H1 (cell line): ENCODE measurements around the gene SMARCD1. TPM values are rescaled to one million over a fixed set of nuclear protein-coding genes. Genes with fewer than 3 reads are reported as not detected.

Experiments
- CTCF ChIA-PET: fragments of 300-600 bp; sonication (Branson Sonifier 250); formaldehyde crosslinking; loops from one replicate; lab custom pipeline; 2021; ENCODE audit not compliant: partially characterized antibody; lab: Charles Lee
- POLR2A ChIA-PET: fragments of 300-600 bp; sonication (Branson Sonifier 250); formaldehyde crosslinking; loops from one replicate; lab custom pipeline; 2021; ENCODE audit warnings: inconsistent platforms; ENCODE audit not compliant: partially characterized antibody; lab: Charles Lee
- DNase-seq, 2 experiments: peaks; one replicate each; pipeline versions ENCODE4 v3.0.0 to v3.0.0-alpha.2; 2010 to 2022; ENCODE audit warnings: low spot score in 2 of 2, low read depth in 1 of 2, mixed read lengths in 1 of 2
- FAIRE-seq: peaks from 2 replicates; lab custom pipeline; 2011; peaks lifted over from hg19 to GRCh38; lab: Jason Lieb, UNC
- H2AFZ ChIP-seq: 2 replicates; pipeline ENCODE4 v1.8.1; 2012; ENCODE audit warnings: low read length, inconsistent platforms
- H2AK5ac ChIP-seq: 2 replicates; pipeline ENCODE4 v1.6.1; 2013; ENCODE audit warnings: low read depth, low read length
- H2BK120ac ChIP-seq: replicated peaks from 2 replicates; pipeline ENCODE3; 2013; ENCODE audit warnings: low read depth, low read length, inconsistent platforms
- H2BK12ac ChIP-seq: 2 replicates; pipeline ENCODE4 v1.6.1; 2013; ENCODE audit warnings: low read depth, low read length
- H2BK15ac ChIP-seq: 2 replicates; pipeline ENCODE4 v1.6.1; 2013; ENCODE audit warnings: low read length
- H2BK20ac ChIP-seq: 2 replicates; pipeline ENCODE4 v1.6.1; 2013; ENCODE audit warnings: low read length
- H2BK5ac ChIP-seq: 2 replicates; pipeline ENCODE4 v1.6.1; 2013; ENCODE audit warnings: low read depth, low read length
- H3K14ac ChIP-seq: 2 replicates; pipeline ENCODE4 v1.6.1; 2013; ENCODE audit warnings: inconsistent platforms; ENCODE audit not compliant: insufficient read length
- H3K18ac ChIP-seq: 2 replicates; pipeline ENCODE4 v1.6.1; 2013; ENCODE audit warnings: low read length; ENCODE audit errors: extremely low read depth
- H3K23ac ChIP-seq: 2 replicates; pipeline ENCODE4 v1.6.1; 2013; ENCODE audit warnings: inconsistent platforms; ENCODE audit not compliant: insufficient read length
- H3K23me2 ChIP-seq: 2 replicates; pipeline ENCODE4 v1.6.1; 2013; ENCODE audit warnings: low read depth, low read length
- H3K27ac ChIP-seq: 2 replicates; pipeline ENCODE4 v1.6.1; 2011; ENCODE audit warnings: low read depth, low read length, inconsistent platforms
- H3K27me3 ChIP-seq, 4 experiments: replicated peaks in 1 of 4; 1 replicate in 1 of 4; 2 replicates in 3 of 4; pipeline versions ENCODE4 v1.6.1 to v1.8.1; 2011 to 2013; ENCODE audit warnings: low read length in 3 of 4, mild to moderate bottlenecking in 3 of 4, inconsistent platforms in 2 of 4, mixed read lengths in 2 of 4, moderate library complexity in 1 of 4; ENCODE audit not compliant: control insufficient read depth in 3 of 4, insufficient read depth in 3 of 4; ENCODE audit errors: extremely low read depth in 1 of 4
- H3K36me3 ChIP-seq, 4 experiments: 2 replicates each; pipeline versions ENCODE4 v1.6.1 to v1.8.1; 2011 to 2013; ENCODE audit warnings: mild to moderate bottlenecking in 4 of 4, low read length in 3 of 4, moderate library complexity in 2 of 4, control low read depth in 1 of 4, inconsistent platforms in 1 of 4; ENCODE audit not compliant: insufficient read depth in 4 of 4, control insufficient read depth in 2 of 4
- H3K4ac ChIP-seq: replicated peaks from 2 replicates; pipeline ENCODE3; 2013; ENCODE audit warnings: low read length, low read depth, mixed read lengths, inconsistent platforms; ENCODE audit not compliant: insufficient read length
- H3K4me1 ChIP-seq, 4 experiments: replicated peaks in 1 of 4; 1 replicate in 1 of 4; 2 replicates in 3 of 4; pipeline versions ENCODE4 v1.6.1 to v1.8.1; 2011 to 2013; ENCODE audit warnings: low read length in 3 of 4, inconsistent platforms in 2 of 4, mixed read lengths in 1 of 4; ENCODE audit not compliant: insufficient read depth in 4 of 4, control insufficient read depth in 3 of 4
- H3K4me2 ChIP-seq, 2 experiments: 2 replicates each; pipeline versions ENCODE4 v1.6.1 to v1.8.1; 2011 to 2013; ENCODE audit warnings: low read depth in 2 of 2, low read length in 2 of 2, control low read depth in 1 of 2, inconsistent platforms in 1 of 2, mild to moderate bottlenecking in 1 of 2; ENCODE audit not compliant: insufficient read depth in 1 of 2
- H3K4me3 ChIP-seq, 4 experiments: fragments of 200-600, 300-600 bp in 1 of 4; sonication (generic), shearing (Covaris generic), sonication (Bioruptor Twin) in 1 of 4; 2 replicates each; pipeline versions ENCODE4 v1.5.1 to v1.8.1; 2011 to 2016; ENCODE audit warnings: low read length in 4 of 4, low read depth in 3 of 4, control low read depth in 2 of 4, inconsistent platforms in 2 of 4, mild to moderate bottlenecking in 2 of 4, mixed read lengths in 1 of 4, moderate library complexity in 1 of 4; ENCODE audit not compliant: insufficient read depth in 2 of 4; ENCODE audit errors: extremely low read depth in 1 of 4
- H3K56ac ChIP-seq: replicated peaks from 2 replicates; pipeline ENCODE3; 2013; ENCODE audit warnings: low read depth, mild to moderate bottlenecking, mixed read lengths, low read length, inconsistent platforms; ENCODE audit not compliant: insufficient read length
- H3K79me1 ChIP-seq: 2 replicates; pipeline ENCODE4 v1.6.1; 2013; ENCODE audit warnings: low read depth, low read length, control low read depth
- H3K79me2 ChIP-seq, 2 experiments: 2 replicates each; pipeline versions ENCODE4 v1.6.1 to v1.8.1; 2012 to 2013; ENCODE audit warnings: low read length in 2 of 2, mild to moderate bottlenecking in 2 of 2, inconsistent platforms in 1 of 2; ENCODE audit not compliant: insufficient read depth in 2 of 2, control insufficient read depth in 1 of 2
- H3K9ac ChIP-seq, 4 experiments: replicated peaks in 1 of 4; 1 replicate in 1 of 4; 2 replicates in 3 of 4; pipeline versions ENCODE4 v1.6.1 to v1.8.1; 2011 to 2013; ENCODE audit warnings: low read depth in 3 of 4, low read length in 3 of 4, control low read depth in 2 of 4, mild to moderate bottlenecking in 2 of 4, moderate library complexity in 2 of 4, inconsistent platforms in 1 of 4; ENCODE audit errors: extremely low read depth in 1 of 4
- H3K9me3 ChIP-seq, 2 experiments: 2 replicates each; pipeline versions ENCODE4 v1.6.1 to v1.8.1; 2012 to 2013; ENCODE audit warnings: mild to moderate bottlenecking in 2 of 2, moderate library complexity in 2 of 2, control low read depth in 1 of 2, inconsistent platforms in 1 of 2, low read depth in 1 of 2, low read length in 1 of 2, mixed read lengths in 1 of 2; ENCODE audit not compliant: insufficient read depth in 2 of 2
- H4K20me1 ChIP-seq, 2 experiments: replicated peaks in 1 of 2; 2 replicates each; pipeline versions ENCODE3 to v1.8.1; 2011 to 2013; ENCODE audit warnings: inconsistent platforms in 2 of 2, low read length in 2 of 2, mild to moderate bottlenecking in 1 of 2; ENCODE audit not compliant: insufficient read depth in 2 of 2, control insufficient read depth in 1 of 2
- H4K5ac ChIP-seq: 2 replicates; pipeline ENCODE4 v1.6.1; 2013; ENCODE audit warnings: low read length, low read depth, mixed read lengths, inconsistent platforms; ENCODE audit not compliant: insufficient read length
- H4K8ac ChIP-seq: 2 replicates; pipeline ENCODE4 v1.8.0; 2013; ENCODE audit warnings: mild to moderate bottlenecking, moderate library complexity, low read length, inconsistent platforms; ENCODE audit not compliant: insufficient read depth; ENCODE audit errors: extremely low read depth
- H4K91ac ChIP-seq: replicated peaks from 2 replicates; pipeline ENCODE3; 2013; ENCODE audit warnings: low read length, mixed read lengths, inconsistent platforms; ENCODE audit not compliant: insufficient read length
- BACH1 ChIP-seq: IDR thresholded peaks from 2 replicates; pipeline ENCODE4 v1.6.1; 2012; ENCODE audit warnings: low read length, improper control_type of control experiment
- CTBP2 ChIP-seq: IDR thresholded peaks from 2 replicates; pipeline ENCODE4 v1.7.0; 2011; ENCODE audit warnings: borderline replicate concordance, mild to moderate bottlenecking, moderate library complexity, mixed read lengths, low read length; ENCODE audit not compliant: insufficient read depth, insufficient read length
- EGR1 ChIP-seq: IDR thresholded peaks from 2 replicates; pipeline ENCODE4 v1.6.1; 2011; ENCODE audit warnings: low read depth, low read length, borderline replicate concordance
- EP300 ChIP-seq, 2 experiments: IDR thresholded peaks; 1 replicate in 1 of 2; 2 replicates in 1 of 2; pipeline ENCODE4 v1.6.1; 2011 to 2012; ENCODE audit warnings: low read depth in 2 of 2, low read length in 2 of 2, mild to moderate bottlenecking in 2 of 2, borderline replicate concordance in 1 of 2, inconsistent platforms in 1 of 2, moderate library complexity in 1 of 2
- GABPA ChIP-seq: IDR thresholded peaks from 2 replicates; pipeline ENCODE4 v1.6.1; 2011; ENCODE audit warnings: mild to moderate bottlenecking, low read length, moderate library complexity, borderline replicate concordance; ENCODE audit not compliant: insufficient read depth
- SAP30 ChIP-seq: fragments of 300-600 bp; sonication (generic); IDR thresholded peaks from 2 replicates; pipeline ENCODE4 v1.7.1; 2012; ENCODE audit warnings: low read length, moderate library complexity, mild to moderate bottlenecking, inconsistent platforms; ENCODE audit not compliant: insufficient read depth, insufficient replicate concordance
- SP2 ChIP-seq: IDR thresholded peaks from 2 replicates; pipeline ENCODE4 v1.6.1; 2012; ENCODE audit warnings: mild to moderate bottlenecking, low read length, inconsistent platforms
- SUZ12 ChIP-seq: fragments of 200-600 bp; sonication (generic); IDR thresholded peaks from 2 replicates; pipeline ENCODE4 v1.6.1; 2012; ENCODE audit warnings: mild to moderate bottlenecking, inconsistent platforms, low read length, moderate library complexity, mixed read lengths
- WGBS, 2 experiments: shearing (Covaris generic) in 1 of 2; methylation state at CpG; one replicate each; pipeline versions ENCODE4 v1.1.6 to v1.1.7; 2013 to 2015; ENCODE audit warnings: low lambda C conversion rate in 2 of 2, mixed read lengths in 2 of 2, inconsistent platforms in 1 of 2, low coverage in 1 of 2, missing lambda C conversion rate in 1 of 2; ENCODE audit not compliant: insufficient replicate concordance in 2 of 2, insufficient coverage in 1 of 2, insufficient read length in 1 of 2; ENCODE audit errors: extremely low coverage in 1 of 2, missing lambda C conversion rate in 1 of 2; 5-methylcytosine and 5-hydroxymethylcytosine counted together
- polyA plus RNA-seq, 7 experiments: library from polyadenylated mRNA; depleted of rRNA in 3 of 7; stranded (reverse) in 5 of 7; unstranded in 2 of 7; fragments of >200 nt in 5 of 7; fragments of 200-250 nt in 2 of 7; gene quantifications; 1 replicate in 5 of 7; 2 replicates in 1 of 7; 4 replicates in 1 of 7; pipeline versions ENCODE4 v1.2.1 to v1.2.3, GENCODE V29; 2011 to 2013; ENCODE audit warnings: missing spikeins in 2 of 7, mixed read lengths in 2 of 7
- total RNA-seq: library from RNA; stranded (reverse); fragmentation: NEBNext Ultra II Directional; extraction: Animal tissue kit (Norgen Biotek cat#: 25700); gene quantifications from 2 replicates; pipeline ENCODE4 v1.2.1, GENCODE V29; 2021

SMARCD1 gene
- total and polyA plus RNA-seq, 2 of the 8 experiments (the other 6 are each of a cell fraction or from before 2014, with no cell fraction given): 128 to 130 TPM

DNA sequence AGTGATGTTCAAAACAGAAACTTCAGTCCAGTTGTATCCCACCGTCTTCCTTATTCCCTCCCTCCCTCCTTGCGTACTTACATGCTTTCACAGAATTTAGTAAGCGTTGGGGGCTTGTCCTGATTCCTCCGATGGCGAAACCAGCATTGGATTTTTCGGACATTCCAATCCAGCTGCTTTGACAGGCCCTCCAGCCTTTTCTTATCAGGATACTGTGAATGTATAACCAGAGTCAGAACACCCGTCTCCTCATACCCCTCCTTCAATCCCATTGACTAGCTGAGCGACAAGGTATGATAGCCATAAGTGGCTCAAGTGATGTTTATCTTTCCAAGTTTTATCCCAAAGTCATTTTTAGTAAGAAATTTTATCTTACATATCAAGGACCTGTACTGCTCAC, 57.9 kb downstream of the SMARCD1 start:
- H3K4ac ChIP-seq: no peak overlapping the region
- H2BK5ac ChIP-seq: no peak overlapping the region
- no peak overlapping the region for H2BK20ac ChIP-seq
- no peaks in the 10 kb centered on the region for H3K4me1 ChIP-seq
- no peak overlapping the region for H3K9ac ChIP-seq
- H3K56ac ChIP-seq: no peak overlapping the region
- ChIA-PET POLR2A (interaction anchor here (0.9 to 1.5 kb wide), 5 partner anchors 8 to 46 kb away, joined by 3 to 5 read pairs (median 4); partner anchors contain the start of gene CERS5), CTCF (interaction anchor here (1.6 kb wide), 1 partner anchor 10 kb away, joined by 7 read pairs; no protein-coding TSS in a partner anchor)
- H4K8ac ChIP-seq: no peak overlapping the region
- H3K9me3 ChIP-seq: no peaks in the 10 kb centered on the region
- DNase-seq (no peak), FAIRE-seq (no peak)
- no peak overlapping the region for H2AK5ac ChIP-seq
- no peaks in the 10 kb centered on the region for H3K23me2 ChIP-seq
- H4K20me1 ChIP-seq: peaks cover 0 to 2% of the 10 kb centered on the region in 2 experiments
- H3K18ac ChIP-seq: no peak overlapping the region
- H3K14ac ChIP-seq: no peak overlapping the region
- no peak overlapping the region for H3K27ac ChIP-seq
- no peak overlapping the region for H3K23ac ChIP-seq
- no peak overlapping the region for H4K91ac ChIP-seq
- peaks cover 6 to 32% (median 10%) of the 10 kb centered on the region in 4 experiments; a peak in 7 of 8 replicates for H3K36me3 ChIP-seq
- no peak overlapping the region for H2AFZ ChIP-seq
- no peak overlapping the region for H3K4me2 ChIP-seq
- no peaks in the 10 kb centered on the region; the same call in 1 of the 2 replicates for H3K79me1 ChIP-seq
- peaks cover 0 to 9% of the 10 kb centered on the region in 2 experiments; a peak in 1 of 4 replicates for H3K79me2 ChIP-seq
- no peak overlapping the region for H4K5ac ChIP-seq
- no peak overlapping the region for H3K4me3 ChIP-seq
- 89% methylated on average over 8 of the region's 8 CpGs; no CpG with 5 or more reads in 1 of the 2 experiments for WGBS, 2 experiments
- no peaks in the 10 kb centered on the region for H3K27me3 ChIP-seq
- no peak overlapping the region for H2BK15ac ChIP-seq
- no peak overlapping the region for H2BK120ac ChIP-seq
- no peak for TF ChIP-seq SUZ12
- TF ChIP-seq EGR1: no peak
- TF ChIP-seq GABPA: no peak
- no peak for TF ChIP-seq SAP30
- no peak for TF ChIP-seq BACH1
- TF ChIP-seq CTBP2: no peak
- no peak for TF ChIP-seq SP2
- no peak for TF ChIP-seq EP300 (IDR thresholded peaks at IDR 0.05; ENCODE audit: borderline replicate concordance in 1 of 2, low read depth in 2 of 2, low read length in 2 of 2)
- TF ChIP-seq, all 59 proteins: peak for 0
- no peak overlapping the region for H2BK12ac ChIP-seq
